ENCODE results near the gene KCNMB1.
"Not testable (repeated sequence)": the region's sequence is repeated elsewhere in the genome, so short reads cannot be mapped to it uniquely, and the experiment has no call there.

KCNMB1 gene

GRCh38 chr5:170413897-170414296 lies 24.7 kb upstream of the KCNMB1 start:
- no peak for DNase-seq

DNA sequence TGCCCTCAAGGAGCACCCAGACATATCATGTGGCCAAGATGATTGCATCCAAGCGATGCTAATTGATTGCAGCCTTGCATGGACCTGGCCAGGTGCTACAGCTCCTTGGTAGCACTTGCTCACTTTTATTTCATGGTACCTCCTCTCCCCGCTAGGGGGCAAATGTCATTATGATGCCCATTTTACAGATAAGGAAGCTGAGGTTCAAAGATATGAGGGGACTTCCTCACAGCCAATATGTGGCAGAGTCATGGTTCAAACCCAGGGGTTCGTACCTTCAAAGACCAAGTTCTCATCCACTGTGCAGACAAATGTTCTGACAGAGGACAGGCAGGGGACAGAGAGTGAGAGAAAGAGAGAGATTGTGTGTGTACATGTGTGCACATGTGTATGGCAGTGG lies 21.9 kb upstream of the KCNMB1 start:
- peak; percentile 25 for DNase-seq

- no peak for DNase-seq
Measured at GRCh38 chr5:170410401-170410800, 21.2 kb upstream of the KCNMB1 start.

GRCh38 chr5:170408877-170409660 lies 19.9 kb upstream of the KCNMB1 start:
- no peak for DNase-seq

DNA sequence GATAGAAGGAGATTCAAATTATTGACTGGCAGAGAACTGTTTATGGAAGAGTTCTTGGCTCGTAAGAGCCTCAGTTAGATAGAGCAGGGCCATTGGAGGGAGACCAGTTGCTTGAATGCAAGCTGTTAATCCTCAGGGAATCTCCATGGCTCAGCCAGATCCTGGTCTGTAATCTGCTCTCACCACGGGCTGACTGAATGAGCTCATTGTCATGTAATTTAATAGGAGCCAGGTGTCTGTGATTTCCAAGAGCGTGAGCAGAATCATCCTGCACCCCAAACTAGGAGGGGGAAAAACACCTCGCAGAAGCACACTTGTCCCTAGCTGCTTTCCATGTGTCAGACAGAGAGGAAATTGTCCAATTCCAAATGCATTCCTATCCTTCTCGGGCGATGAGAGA lies 19.1 kb upstream of the KCNMB1 start:
- DNase-seq, result no peak

GRCh38 chr5:170407062-170407461 lies 17.9 kb upstream of the KCNMB1 start:
- no peak for DNase-seq

DNA sequence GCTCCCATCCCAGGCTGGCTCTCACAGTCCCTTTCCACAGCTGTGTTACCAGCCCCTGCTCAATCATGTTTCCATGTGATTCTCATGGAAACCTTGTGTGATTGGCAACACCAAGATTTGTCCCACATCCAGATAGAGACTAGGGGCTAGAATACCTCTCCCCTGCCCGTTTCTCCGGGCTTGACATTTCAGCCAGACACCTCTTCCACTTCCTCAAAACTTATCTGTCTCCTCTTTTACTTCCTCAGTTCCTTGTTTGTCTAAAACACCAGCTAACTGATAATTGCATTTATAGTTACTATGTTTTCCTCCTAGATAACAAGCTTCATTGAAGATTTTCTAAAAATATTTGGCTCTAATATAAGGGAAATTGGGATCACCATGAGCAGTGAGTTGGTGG lies 16.6 kb upstream of the KCNMB1 start:
- no peak for DNase-seq

- DNase-seq, result no peak
Measured at GRCh38 chr5:170404398-170404797, 15.2 kb upstream of the KCNMB1 start.

GRCh38 chr5:170403675-170404074 lies 14.5 kb upstream of the KCNMB1 start:
- no peak for DNase-seq

DNA sequence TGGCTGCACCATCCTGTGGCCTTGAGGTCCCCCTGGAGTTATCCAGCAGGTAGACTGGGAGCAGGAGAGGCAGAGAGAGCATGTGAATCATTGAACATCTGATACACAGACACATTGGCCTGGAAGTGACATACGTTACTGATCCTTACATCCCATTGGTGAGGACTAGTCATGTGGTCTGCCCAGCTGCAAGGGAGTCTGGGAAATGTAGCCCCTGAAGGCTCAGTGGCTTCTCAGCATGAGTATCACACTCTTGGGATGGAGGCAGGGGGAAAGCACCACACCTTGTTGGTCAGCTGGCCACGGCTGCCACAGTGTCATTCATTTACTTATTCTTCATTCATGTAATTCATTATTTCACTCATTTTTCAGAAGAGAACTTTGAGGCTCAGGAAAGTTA lies 13.3 kb upstream of the KCNMB1 start:
- no peak for DNase-seq

GRCh38 chr5:170397059-170397458 lies 7.9 kb upstream of the KCNMB1 start:
- no peak for DNase-seq

- peak; percentile 5 for DNase-seq
Measured at GRCh38 chr5:170393958-170394357, 4.8 kb upstream of the KCNMB1 start.

- DNase-seq, result peak; percentile 70
Measured at GRCh38 chr5:170393235-170393634, 4.1 kb upstream of the KCNMB1 start.

DNA sequence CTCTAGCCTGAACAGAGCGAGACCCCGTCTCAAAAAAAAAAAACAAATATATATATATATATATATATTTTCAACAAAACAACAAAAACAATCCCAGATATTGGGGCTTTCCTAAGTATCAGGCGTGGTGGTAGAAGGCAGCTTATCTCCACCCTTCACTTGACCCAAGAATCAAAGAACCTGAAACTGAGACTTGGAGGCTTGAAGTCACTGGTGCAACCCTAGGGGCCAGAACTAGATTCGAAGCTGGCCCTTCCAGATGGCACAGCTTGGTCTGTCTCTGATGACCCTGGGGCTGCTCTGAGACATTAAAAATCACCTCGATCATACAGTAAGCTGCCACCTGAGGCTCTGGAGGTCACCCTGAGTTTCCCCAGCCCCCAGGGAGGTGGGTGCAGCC lies 1.3 kb upstream of the KCNMB1 start:
- no peak for DNase-seq

DNA sequence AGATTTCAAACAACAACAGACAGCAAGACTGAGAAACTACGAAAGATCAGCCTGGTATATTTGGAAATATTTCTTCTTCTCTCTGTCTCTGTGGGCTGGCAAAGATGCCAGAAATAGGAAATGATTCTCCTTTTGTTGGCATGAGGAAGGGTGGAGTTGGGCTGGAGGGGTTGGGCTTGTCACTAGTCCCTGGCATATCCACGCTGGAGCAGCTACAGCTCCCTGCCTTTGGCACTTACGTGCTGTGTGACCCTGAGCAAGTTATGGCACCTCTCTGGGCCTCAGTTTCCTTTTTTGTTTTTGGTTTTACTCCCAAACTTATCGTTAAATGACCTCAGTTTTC lies 354 bp upstream of the KCNMB1 start:
- no peak for DNase-seq

DNA sequence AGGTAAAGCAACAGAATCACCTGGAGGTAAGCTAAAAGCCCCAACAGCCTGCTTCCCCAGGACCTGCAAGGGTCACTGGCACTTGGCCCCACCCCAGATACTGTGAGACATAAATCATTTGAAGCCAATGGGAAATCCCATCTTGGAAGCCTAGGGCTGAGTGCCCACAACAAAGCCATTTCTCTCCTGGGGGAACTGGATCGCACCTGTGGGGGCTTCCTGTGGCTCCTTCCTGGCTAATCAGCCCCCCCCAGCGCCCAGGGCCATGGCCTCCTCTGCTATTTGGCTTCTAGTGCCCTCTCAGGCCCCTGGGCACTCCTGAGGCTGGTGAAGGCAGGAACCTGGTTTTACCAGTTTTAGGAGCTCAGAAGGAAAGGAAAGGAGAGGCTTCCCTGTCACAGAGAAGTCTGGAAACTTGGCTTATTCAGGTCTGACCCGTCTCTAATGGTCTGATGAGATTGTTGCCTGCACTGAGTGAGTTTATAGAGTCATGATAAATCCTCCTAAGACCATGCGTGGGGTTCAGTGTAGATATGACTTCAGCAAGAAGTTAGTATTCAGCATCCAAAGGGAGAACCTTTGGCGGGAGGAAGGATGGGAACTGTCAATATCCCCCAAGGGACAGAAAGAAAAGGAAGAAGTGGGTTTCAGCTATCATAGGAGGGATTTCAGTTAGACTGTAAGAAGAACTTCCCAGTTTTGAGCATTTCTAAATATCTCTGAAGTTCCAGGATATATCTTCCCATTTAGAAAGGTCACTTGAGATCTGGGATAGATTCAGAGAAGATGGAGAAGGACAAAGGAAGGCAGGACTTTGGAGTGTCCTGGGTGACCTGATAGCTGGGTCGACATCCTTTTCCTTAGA lies 1.2 kb downstream of the KCNMB1 start:
- DNase-seq, result no peak

DNA sequence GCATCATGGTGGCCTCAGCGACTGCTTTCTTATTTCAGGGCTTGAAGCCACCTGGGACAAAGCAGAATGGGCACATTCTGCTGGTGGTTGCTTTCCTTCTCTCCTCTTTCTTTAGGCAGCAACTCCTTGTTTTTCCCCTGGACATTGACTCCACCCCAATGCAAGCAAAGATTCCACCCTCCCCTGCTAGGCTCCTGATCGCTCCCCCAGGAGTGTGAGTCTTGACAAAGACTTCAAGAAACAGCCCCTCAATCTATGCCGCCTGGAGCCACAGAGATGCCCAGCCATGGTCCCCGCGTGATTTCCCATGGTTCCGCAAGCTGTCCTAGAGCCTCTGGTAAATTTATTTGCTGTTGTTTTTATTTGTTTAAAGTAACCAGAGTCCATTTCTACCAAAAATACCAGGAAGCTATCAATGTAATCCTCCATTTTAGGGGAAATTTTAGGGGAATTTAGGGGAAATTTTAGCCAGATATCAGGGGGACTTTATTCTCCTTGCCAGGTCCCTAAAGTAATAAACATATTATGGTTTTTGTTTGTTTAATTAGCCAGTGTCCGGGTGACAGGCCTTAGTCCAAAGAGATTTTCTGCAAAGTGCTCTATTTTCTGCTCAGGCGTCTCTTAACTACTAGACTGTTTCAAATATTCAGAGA lies 2.3 kb downstream of the KCNMB1 start:
- DNase-seq, result no peak

- DNase-seq, result no peak
Measured at GRCh38 chr5:170383227-170383626, 5.9 kb downstream of the KCNMB1 start.

DNA sequence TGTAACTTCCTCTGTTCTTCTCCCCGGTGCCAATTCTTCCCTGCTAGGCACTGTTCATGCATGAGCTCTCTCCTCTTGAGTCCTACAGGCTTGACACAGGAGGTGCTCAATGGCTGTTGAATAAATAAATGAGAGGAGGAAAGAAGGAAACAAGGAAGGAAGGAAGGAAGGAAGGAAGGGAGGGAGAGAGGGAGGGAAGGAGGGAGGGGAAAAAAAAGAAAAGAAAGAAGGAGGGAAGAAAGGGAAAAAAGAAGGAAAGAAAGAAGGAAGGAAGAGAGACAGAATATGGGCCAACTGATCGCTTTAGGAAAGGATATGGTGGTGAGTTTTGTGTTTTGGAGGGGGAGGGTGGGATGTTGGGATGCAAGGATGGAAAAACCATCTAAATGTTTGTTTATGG lies 6.4 kb downstream of the KCNMB1 start:
- DNase-seq, result no peak

GRCh38 chr5:170380361-170380951 lies 8.7 kb downstream of the KCNMB1 start:
- DNase-seq, result no peak

DNA sequence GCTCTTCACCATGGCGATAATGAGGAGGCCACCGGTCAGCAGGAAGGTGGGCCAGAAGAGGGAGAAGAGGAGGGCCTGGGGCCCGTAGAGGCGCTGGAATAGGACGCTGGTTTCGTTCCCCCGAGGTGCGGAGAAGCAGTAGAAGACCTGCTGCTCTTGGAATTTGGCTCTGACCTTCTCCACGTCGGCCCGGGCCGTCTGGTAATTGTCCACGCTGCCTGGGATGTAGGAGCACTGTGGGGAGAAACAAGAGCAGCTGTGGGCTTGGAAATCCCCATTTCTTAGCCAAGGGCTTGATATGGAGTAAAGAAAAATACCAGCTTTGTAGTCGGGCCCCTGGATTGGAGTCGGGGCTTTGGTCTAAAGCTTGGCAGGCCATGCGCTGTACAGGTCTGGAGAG lies 10.4 kb downstream of the KCNMB1 start:
- no peak for DNase-seq

DNA sequence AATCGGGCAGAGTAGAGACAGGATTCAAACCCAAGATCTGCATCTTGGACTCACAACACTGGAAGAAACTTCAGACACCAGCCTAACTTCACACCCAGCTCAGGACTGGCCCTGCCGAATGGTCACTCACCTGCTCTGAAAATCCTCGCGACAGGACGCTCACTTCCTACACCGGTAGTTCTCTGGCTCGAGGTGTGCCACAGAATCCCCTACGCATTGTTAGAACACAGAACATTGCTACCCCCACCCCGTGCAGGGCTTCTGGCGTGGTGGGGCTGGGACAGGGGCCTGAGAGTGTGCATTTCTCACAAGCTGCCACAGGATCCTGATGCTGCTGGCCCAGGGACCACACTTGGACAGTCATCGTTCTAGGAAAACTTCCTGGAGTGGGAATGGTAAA lies 12.1 kb downstream of the KCNMB1 start:
- no peak for DNase-seq

DNA sequence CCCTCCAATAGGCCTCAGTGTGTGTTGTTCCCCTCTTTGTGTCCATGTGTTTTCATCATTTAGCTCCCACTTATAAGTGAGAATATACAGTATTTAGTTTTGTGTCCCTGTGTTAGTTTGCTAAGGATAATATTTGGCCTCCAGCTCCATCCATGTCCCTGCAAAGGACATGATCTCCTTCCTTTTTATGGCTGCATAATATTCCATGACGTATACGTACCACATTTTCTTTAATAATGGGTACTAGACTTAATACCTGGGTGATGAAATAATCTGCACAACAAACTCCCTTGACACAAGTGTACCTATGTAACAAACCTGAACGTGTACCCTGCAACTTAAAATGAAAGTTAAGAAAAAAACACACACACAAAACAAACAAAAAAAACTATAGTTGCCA lies 12.6 kb downstream of the KCNMB1 start:
- DNase-seq, result not testable (repeated sequence)

Data from CD4-positive, alpha-beta T cell treated with Interleukin-6 for 4 hours (primary cell).